ENCODE data around the gene CYTH3. TPM values are rescaled to one million over a fixed set of nuclear protein-coding genes. Genes with fewer than 3 reads are reported as not detected.

The CYTH3 gene
- total and polyA plus RNA-seq, 11 donors, result 11.1 to 49.7 (median 22.1) TPM

DNA sequence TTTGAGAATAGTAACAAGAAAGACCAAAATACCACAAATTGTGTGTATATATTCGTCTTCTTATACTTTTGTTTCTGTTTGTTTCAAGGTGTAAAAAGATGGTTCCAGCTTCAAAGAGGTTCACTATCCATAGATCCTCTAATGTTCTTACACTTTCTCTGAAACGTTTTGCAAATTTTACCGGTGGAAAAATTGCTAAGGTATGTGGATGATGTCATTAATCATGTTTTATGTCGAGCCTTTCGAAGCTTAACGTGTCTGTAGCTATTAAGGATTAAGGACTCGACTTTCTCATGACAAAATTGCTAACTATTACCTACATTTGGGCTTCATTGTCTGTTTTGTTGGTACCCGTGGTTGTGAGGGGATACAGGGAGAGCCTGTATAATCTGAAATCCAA is 128.4 kb downstream of the CYTH3 start:
- peaks cover 0 to 98% (median 94%) of the 10 kb centered on the region in 9 donors for H3K36me3 ChIP-seq
- no peaks in the 10 kb centered on the region for H3K9me3 ChIP-seq
- H3K27me3 ChIP-seq, result no peaks in the 10 kb centered on the region
- TF ChIP-seq, protein P1, sequence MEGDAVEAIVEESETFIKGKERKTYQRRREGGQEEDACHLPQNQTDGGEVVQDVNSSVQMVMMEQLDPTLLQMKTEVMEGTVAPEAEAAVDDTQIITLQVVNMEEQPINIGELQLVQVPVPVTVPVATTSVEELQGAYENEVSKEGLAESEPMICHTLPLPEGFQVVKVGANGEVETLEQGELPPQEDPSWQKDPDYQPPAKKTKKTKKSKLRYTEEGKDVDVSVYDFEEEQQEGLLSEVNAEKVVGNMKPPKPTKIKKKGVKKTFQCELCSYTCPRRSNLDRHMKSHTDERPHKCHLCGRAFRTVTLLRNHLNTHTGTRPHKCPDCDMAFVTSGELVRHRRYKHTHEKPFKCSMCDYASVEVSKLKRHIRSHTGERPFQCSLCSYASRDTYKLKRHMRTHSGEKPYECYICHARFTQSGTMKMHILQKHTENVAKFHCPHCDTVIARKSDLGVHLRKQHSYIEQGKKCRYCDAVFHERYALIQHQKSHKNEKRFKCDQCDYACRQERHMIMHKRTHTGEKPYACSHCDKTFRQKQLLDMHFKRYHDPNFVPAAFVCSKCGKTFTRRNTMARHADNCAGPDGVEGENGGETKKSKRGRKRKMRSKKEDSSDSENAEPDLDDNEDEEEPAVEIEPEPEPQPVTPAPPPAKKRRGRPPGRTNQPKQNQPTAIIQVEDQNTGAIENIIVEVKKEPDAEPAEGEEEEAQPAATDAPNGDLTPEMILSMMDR (IDR thresholded peaks at IDR 0.05), result no peak
- no peak for TF ChIP-seq POLR2A (IDR thresholded peaks at IDR 0.05)
- WGBS, 4 donors, result 85 to 92% (median 90%) methylated on average over 8 of the region's 8 CpGs
- ATAC-seq, result no peak
- H3K4me1 ChIP-seq, result peaks cover 0 to 8% (median 0%) of the 10 kb centered on the region in 12 donors
- no peak for DNase-seq
- H3K4me3 ChIP-seq, result no peak overlapping the region
- intact Hi-C loops (cut with DNase I), result loop anchor here in 1 of 10 donors (10.0 kb wide), 1 partner anchor 109 kb away; the partner anchor contains the start of gene ANKRD61
- no peak overlapping the region for H3K27ac ChIP-seq

DNA sequence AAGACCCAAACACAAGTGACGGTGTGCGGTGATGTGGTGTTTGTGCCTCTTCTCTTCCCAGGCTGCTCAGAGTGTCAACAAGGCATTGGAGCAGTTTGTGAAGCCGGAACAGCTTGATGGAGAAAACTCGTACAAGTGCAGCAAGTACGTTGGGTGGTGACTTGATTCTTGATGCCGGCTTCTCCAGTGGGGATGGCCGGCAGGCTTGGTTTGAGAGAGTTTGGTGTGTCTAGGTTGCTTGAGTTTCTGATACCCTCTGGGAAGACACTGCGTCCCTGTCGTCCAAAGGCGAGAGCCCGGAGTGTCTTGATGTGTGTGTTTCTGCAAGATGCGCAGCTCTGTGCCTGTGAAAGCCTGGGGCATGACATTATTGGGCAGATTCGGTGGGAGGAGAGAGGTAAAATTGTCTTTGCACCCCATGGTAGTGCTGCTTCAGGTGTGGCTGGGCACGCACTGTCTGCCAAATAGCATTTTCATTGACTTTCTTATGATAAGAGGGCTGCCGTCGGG is 129.5 kb downstream of the CYTH3 start:
- H3K4me3 ChIP-seq, result no peak overlapping the region
- H3K27ac ChIP-seq, result no peak overlapping the region
- intact Hi-C loops (cut with DNase I), result loop anchor here in 1 of 10 donors (10.0 kb wide), 1 partner anchor 108 kb away; the partner anchor contains the start of gene ANKRD61
- DNase-seq (no peak), ATAC-seq (no peak)
- no peaks in the 10 kb centered on the region for H3K9me3 ChIP-seq
- 96 to 97% (median 96%) methylated on average over 16 of the region's 16 CpGs for WGBS, 4 donors
- H3K36me3 ChIP-seq, result peaks cover 0 to 97% (median 88%) of the 10 kb centered on the region in 9 donors
- TF ChIP-seq, protein P1 (IDR thresholded peaks at IDR 0.05), result no peak
- no peak for TF ChIP-seq POLR2A (IDR thresholded peaks at IDR 0.05)
- H3K27me3 ChIP-seq, result no peaks in the 10 kb centered on the region
- peaks cover 0 to 10% (median 0%) of the 10 kb centered on the region in 12 donors for H3K4me1 ChIP-seq

GRCh38 chr7:6139189-6139996 is 133.0 kb downstream of the CYTH3 start:
- H3K9me3 ChIP-seq, result no peaks in the 10 kb centered on the region
- peaks cover 0 to 10% (median 0%) of the 10 kb centered on the region in 12 donors for H3K4me1 ChIP-seq
- no peak overlapping the region for H3K4me3 ChIP-seq
- no peak for TF ChIP-seq POLR2A (IDR thresholded peaks at IDR 0.05)
- TF ChIP-seq, protein P1 (IDR thresholded peaks at IDR 0.05), result no peak
- DNase-seq, result no peak
- no peaks in the 10 kb centered on the region for H3K27me3 ChIP-seq
- peak overlapping the region in 1 of 12 donors; percentile 18 for H3K27ac ChIP-seq
- H3K36me3 ChIP-seq, result peaks cover 0 to 87% (median 82%) of the 10 kb centered on the region in 9 donors
- 68 to 76% (median 74%) methylated on average over 17 of the region's 17 CpGs for WGBS, 4 donors
- ATAC-seq, result peak in 3 of 4 donors; percentile 31 to 61 (median 39)
- intact Hi-C loops (cut with DNase I), result no loop called here

DNA sequence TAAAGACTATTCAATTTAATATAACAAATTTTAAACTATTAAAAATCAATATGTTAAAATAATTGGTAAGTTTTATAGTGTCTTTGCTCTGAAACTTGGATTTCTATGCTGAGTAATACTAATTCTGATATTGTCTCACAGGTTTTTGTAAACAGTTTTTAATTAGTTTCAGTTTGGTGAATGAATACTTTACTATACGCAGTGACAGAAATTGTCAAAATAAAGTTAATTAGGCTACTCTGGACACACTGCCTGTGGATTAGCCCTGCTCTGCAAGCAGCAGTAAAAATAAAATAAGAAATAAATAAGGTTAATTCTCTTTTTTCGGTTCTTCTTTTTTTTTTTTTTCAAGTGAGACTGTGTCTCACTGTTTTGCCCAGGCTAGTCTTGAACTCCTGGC is 135.9 kb downstream of the CYTH3 start:
- 84 to 95% (median 91%) methylated on average over 2 of the region's 2 CpGs for WGBS, 4 donors
- H3K36me3 ChIP-seq, result peaks cover 0 to 88% (median 68%) of the 10 kb centered on the region in 9 donors
- no peak for TF ChIP-seq POLR2A (IDR thresholded peaks at IDR 0.05)
- no peaks in the 10 kb centered on the region for H3K9me3 ChIP-seq
- ATAC-seq (no peak), DNase-seq (no peak)
- no peak overlapping the region for H3K4me3 ChIP-seq
- H3K27ac ChIP-seq, result no peak overlapping the region
- no peaks in the 10 kb centered on the region for H3K27me3 ChIP-seq
- intact Hi-C loops (cut with DNase I), result no loop called here
- H3K4me1 ChIP-seq, result peaks cover 0 to 10% (median 0%) of the 10 kb centered on the region in 12 donors
